ENCODE measurements around the gene DNAH5.

DNA sequence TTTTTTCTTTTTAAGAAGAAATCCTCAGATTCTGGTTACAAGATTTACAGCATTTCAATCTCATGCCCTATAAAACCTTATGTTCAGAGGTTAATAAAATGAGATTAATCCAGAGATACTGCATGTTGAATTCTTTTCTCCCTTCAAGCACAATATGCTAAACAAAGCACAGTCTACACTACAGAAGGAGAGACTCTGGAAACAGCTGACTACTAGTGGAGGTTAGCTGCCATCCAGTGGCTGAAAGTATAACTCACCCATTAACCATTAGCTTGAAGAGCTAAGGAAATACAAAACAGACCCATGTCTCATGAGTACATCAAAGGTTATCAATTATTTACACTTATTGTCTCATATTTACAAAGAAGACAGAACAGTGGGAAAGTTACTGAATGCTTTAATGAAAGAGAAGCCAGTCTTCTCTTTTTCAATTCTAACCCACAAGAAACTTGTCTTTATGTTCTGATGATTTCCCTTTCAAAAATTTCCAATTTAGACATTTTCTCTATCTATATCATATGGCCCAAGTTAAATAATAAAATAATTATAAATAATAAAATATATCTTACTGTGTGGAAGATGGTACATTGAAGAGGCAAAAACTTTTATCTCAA is 12.7 kb upstream of the DNAH5 start:
- TF ChIP-seq, protein P1, sequence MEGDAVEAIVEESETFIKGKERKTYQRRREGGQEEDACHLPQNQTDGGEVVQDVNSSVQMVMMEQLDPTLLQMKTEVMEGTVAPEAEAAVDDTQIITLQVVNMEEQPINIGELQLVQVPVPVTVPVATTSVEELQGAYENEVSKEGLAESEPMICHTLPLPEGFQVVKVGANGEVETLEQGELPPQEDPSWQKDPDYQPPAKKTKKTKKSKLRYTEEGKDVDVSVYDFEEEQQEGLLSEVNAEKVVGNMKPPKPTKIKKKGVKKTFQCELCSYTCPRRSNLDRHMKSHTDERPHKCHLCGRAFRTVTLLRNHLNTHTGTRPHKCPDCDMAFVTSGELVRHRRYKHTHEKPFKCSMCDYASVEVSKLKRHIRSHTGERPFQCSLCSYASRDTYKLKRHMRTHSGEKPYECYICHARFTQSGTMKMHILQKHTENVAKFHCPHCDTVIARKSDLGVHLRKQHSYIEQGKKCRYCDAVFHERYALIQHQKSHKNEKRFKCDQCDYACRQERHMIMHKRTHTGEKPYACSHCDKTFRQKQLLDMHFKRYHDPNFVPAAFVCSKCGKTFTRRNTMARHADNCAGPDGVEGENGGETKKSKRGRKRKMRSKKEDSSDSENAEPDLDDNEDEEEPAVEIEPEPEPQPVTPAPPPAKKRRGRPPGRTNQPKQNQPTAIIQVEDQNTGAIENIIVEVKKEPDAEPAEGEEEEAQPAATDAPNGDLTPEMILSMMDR (IDR thresholded peaks at IDR 0.05), result peak in 1 of 3 experiments; percentile 9
- no peak for TF ChIP-seq POLR2A (IDR thresholded peaks at IDR 0.05)

Data from vagina (tissue), 2 donors.